ENCODE measurements around the gene HSDL1.

Gene HSDL1

GRCh38 chr16:84180519-84181140, 35.7 kb upstream of the HSDL1 start:
- TF ChIP-seq CTCF (IDR thresholded peaks at IDR 0.05; ENCODE audit: low read depth, low read length), result no peak
- no peak for DNase-seq (ENCODE audit: extremely low read depth, low read depth)

GRCh38 chr16:84179612-84180320, 34.8 kb upstream of the HSDL1 start:
- DNase-seq (ENCODE audit: extremely low read depth, low read depth), result no peak
- TF ChIP-seq CTCF (IDR thresholded peaks at IDR 0.05; ENCODE audit: low read depth, low read length), result no peak

GRCh38 chr16:84178892-84179611, 34.1 kb upstream of the HSDL1 start:
- no peak for TF ChIP-seq CTCF (IDR thresholded peaks at IDR 0.05; ENCODE audit: low read depth, low read length)
- no peak for DNase-seq (ENCODE audit: extremely low read depth, low read depth)

- no peak for DNase-seq (ENCODE audit: extremely low read depth, low read depth)
- TF ChIP-seq CTCF (IDR thresholded peaks at IDR 0.05; ENCODE audit: low read depth, low read length), result no peak
Measured at GRCh38 chr16:84178146-84178765, 33.3 kb upstream of the HSDL1 start.

GRCh38 chr16:84177741-84178073, 32.7 kb upstream of the HSDL1 start:
- TF ChIP-seq CTCF (IDR thresholded peaks at IDR 0.05; ENCODE audit: low read depth, low read length), result no peak
- DNase-seq (ENCODE audit: extremely low read depth, low read depth), result no peak

GRCh38 chr16:84176192-84177053, 31.4 kb upstream of the HSDL1 start:
- no peak for DNase-seq (ENCODE audit: extremely low read depth, low read depth)
- TF ChIP-seq CTCF (IDR thresholded peaks at IDR 0.05; ENCODE audit: low read depth, low read length), result no peak

All from AG09319 (cell line).